Activated CD4-positive, alpha-beta T cell treated with anti-CD3 and anti-CD28 coated beads, Interleukin-2, amount 50 U/mL, for 1 hour (primary cell): ENCODE results near the gene SPEM1.
A peak's percentile ranks its signal among the peaks of the same experiment; 100 is the strongest.

Experiments
- DNase-seq: peaks from one replicate; pipeline ENCODE4 v3.0.0-alpha.2; 2020

Gene SPEM1

GRCh38 chr17:7403043-7403726 is 16.9 kb upstream of the SPEM1 start:
- DNase-seq: no peak

- no peak for DNase-seq
Observed at GRCh38 chr17:7403727-7403976, 16.5 kb upstream of the SPEM1 start.

- peak; percentile 94 for DNase-seq
Observed at GRCh38 chr17:7403977-7404736, 16.0 kb upstream of the SPEM1 start, which contains the start of gene TMEM256. Gene TMEM256, minus strand, starts transcription at chr17:7404097. Its CDS starts 13 bp downstream, at chr17:7404084.

DNA sequence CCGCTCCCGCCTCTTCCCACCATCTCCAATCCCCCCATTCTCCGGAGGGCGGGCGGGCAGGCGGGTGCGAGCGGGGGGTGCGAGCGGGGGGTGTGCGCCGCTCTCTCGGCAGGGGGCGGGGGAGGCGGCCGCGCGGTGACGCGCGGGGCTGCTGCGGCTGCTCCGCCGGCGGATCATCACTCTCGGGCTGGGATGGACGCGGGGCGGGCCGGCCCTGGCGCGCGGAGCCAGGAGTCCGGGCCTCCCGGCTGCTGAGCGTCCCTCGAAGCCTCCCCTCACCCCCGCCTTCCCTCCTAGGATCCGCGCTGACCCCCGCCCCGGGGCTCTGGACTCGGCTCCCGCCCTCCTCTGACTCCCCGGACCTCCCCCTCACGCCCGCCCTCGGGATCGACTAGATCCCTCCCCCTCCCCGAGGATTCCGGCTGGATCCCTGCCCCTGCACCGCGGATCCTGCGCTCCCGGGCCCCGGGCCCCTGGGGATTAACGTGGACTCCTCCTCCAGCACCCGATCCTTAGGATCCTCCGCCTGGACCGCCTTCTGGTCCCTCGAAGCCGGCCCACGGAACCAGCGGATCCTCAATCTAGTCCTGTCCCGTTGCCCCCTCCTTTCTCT is 15.3 kb upstream of the SPEM1 start:
- peak; percentile 72 for DNase-seq

DNA sequence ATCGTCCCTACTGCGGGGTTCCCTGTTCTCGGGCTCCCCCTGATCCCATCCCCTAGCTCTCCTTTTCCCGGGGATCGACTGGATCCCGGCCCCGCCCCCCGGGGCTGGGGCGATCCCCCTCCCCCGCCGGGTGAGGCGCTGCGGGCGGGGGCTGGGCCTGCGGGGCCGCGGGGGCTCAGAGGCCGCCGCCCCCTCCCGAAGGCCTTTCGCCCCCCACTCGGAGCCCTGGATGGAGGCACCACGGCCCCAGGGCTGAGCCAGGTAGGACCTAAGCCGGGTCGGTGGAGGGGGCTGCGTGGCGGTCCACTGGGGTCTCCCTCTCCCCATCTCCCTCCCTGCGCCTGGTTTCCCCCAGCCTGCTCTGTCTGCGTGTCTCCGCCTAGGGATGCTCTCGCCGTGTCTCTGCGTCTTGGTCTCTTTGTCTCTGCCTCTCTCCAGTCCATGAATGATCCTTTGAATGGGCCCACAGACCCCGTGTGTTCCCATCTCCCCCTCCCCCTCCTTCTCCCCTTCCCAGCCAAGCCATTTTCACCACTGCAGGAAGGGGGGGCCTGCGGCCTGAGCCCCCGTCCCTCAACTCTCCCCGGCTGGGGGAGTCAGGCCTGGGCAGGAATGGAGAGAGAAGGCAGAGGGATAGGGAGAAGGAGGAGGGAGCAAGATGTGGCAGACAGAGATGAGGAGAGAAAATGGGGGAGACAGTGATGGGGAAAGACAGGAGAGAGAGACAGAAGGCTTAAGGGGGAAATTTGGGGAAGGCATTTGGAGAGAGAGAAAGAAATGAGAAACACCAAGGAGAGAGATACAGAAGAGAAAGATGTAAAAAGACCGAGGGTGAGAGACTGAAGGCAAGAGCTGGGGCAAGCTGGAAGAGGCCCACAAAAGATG is 14.5 kb upstream of the SPEM1 start:
- no peak for DNase-seq

DNA sequence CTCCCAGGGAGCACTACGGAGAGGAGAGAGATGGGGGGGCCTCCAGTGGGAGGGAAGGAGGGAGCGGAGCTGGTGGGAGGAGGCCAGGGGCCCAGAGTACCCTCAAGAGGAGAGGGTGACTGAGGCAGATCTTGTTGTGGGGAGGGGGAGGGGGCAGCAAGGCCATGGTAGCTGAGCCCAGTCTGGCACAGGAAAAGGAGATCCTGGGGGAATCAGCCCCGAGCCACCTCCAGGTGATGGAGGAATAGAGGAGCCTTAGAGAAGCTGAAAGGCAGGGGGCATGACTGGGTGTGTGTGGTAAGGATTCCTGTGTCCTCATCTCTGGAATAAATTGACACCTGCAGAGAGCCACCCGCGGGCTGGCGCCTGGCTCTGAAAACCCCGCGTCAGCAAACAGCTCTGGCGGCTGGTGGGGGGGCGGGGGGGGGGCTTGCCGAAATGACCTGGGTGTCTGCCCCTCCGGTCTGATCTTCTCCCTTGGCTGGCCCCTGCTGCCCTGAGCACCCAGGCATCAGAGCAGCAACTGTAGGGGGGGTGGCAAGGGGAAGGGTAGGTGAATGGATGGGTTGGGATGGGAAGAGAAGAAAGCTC is 13.8 kb upstream of the SPEM1 start:
- no peak for DNase-seq

GRCh38 chr17:7407082-7407481 is 13.0 kb upstream of the SPEM1 start:
- no peak for DNase-seq

GRCh38 chr17:7407485-7408251 is 12.5 kb upstream of the SPEM1 start, which contains the start of gene NLGN2:
Gene NLGN2, plus strand, starts transcription at chr17:7407845. Its CDS starts 411 bp downstream, at chr17:7408256.
- no peak for DNase-seq

DNA sequence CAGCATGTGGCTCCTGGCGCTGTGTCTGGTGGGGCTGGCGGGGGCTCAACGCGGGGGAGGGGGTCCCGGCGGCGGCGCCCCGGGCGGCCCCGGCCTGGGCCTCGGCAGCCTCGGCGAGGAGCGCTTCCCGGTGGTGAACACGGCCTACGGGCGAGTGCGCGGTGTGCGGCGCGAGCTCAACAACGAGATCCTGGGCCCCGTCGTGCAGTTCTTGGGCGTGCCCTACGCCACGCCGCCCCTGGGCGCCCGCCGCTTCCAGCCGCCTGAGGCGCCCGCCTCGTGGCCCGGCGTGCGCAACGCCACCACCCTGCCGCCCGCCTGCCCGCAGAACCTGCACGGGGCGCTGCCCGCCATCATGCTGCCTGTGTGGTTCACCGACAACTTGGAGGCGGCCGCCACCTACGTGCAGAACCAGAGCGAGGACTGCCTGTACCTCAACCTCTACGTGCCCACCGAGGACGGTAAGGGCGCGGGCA is 11.8 kb upstream of the SPEM1 start:
- peak; percentile 35 for DNase-seq

DNA sequence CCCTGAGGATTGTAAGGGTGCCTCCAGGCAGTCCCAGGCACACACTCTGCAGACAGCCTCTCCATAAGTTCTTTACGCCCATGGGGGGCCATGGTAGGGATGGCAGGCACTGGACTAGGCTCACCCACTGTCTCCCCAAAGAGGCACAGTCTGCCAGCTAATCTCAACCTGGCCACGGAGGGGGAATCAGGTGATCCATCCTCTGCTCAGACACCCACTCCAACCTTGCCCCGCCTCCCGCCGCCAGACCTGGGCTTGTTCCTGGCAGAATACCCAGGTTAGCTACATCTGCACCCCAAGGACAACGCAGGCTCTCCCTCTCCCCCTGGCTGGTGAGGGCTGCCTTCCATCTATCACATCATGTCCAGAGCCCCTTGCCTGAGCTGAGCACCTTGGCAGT is 11.3 kb upstream of the SPEM1 start:
- no peak for DNase-seq

DNA sequence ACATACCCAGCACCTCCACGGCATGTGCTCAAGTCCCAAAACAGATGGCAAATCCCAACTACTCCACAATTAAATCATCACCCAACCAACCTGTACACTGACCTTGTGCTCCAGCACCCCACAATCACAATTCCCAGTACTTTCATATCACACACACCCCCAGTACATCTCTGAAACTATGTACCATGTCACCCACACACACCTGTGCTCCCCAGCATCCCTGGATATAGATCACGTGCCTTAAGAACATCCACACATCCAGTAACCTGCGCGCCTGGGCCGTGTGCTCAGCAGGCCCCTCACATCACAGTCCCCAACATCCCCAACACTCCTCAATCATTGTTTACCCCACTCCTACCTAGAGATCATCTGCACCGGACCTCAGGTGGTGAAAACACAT is 10.4 kb upstream of the SPEM1 start:
- no peak for DNase-seq

- DNase-seq: no peak
Observed at GRCh38 chr17:7410634-7411426, 9.3 kb upstream of the SPEM1 start.

DNA sequence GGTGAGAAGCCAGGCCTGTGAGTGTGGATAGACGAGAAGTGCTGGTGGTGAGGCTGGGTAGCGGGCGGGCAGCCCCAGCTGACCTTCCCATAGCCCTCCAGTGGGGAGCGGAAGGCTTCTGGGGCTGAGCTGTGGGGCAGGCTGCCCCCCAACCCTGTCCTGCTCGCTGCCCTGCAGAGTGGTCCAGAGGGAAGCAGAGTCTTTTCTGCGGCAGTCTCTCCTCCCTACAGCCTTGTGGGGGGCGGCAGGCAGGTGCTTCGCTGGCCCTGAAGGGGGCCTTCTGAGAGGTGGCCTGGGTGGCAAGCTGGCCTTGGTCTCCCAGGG is 8.7 kb upstream of the SPEM1 start:
- DNase-seq: no peak

DNA sequence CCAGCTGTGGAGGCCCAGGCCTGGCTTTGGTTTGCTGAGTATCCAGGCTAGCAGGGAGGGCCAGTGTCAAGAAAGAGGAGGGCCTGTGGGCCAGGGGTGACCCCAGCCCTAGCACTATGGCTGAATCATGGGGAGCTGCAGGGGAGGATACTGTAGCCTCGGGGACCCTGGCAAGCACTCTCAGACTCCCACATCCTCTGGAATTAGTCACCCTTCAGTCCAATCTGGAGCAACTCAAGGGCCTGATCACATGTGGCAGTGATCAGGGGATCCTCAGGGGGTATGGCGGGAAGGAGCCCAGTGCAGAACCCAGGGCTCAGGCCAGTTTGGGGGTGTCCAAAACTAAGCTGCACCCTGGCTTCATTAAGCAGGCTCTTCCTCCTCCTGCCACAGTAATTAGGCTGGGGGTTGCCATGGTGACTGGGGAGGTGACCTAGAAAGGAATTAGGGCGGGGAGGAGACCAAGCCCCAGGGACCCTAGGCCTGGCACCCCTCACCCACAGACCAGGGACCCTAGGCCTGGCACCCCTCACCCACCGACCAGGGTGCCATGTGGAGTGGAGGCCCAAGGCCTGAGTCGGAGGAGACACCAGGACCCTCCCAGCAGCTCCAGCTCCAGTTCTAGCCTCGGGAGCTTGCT is 6.7 kb upstream of the SPEM1 start:
- DNase-seq: no peak

DNA sequence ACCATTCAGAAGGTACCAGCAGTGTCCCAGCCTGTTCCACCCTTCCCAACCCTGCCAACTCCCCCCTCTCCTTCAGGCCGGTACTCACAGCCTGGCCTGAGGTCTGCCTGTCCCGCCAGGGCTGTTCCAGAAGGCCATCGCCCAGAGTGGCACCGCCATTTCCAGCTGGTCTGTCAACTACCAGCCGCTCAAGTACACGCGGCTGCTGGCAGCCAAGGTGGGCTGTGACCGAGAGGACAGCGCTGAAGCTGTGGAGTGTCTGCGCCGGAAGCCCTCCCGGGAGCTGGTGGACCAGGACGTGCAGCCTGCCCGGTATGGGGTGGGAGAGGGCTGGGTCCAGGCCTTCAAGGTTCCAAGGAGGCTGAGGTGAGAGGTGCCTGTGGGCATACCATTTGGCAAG is 5.3 kb upstream of the SPEM1 start:
- DNase-seq: no peak

DNA sequence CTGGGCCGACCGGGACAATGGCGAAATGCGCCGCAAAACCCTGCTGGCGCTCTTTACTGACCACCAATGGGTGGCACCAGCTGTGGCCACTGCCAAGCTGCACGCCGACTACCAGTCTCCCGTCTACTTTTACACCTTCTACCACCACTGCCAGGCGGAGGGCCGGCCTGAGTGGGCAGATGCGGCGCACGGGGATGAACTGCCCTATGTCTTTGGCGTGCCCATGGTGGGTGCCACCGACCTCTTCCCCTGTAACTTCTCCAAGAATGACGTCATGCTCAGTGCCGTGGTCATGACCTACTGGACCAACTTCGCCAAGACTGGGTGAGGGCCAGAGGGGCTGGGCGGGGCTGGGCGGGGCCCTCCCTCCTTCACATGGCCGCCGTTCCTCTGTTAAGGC is 4.3 kb upstream of the SPEM1 start:
- no peak for DNase-seq

- DNase-seq: no peak
Observed at GRCh38 chr17:7416323-7416722, 3.8 kb upstream of the SPEM1 start.

GRCh38 chr17:7417056-7417655 is 3.0 kb upstream of the SPEM1 start:
- DNase-seq: no peak

- no peak for DNase-seq
Observed at GRCh38 chr17:7418472-7419152, 1.5 kb upstream of the SPEM1 start.

GRCh38 chr17:7421186-7421585 is 1.1 kb downstream of the SPEM1 start:
- no peak for DNase-seq
